ENCODE data around the gene ZNF423. TPM values are rescaled to one million over a fixed set of nuclear protein-coding genes. Genes with fewer than 3 reads are reported as not detected.

Gene ZNF423
- total and polyA plus RNA-seq, 2 experiments from 2014 or later = 14.9 to 41.8 TPM

- H3K4me2 ChIP-seq = no peak overlapping the region
- Mint-ChIP-seq H3K27me3 (ENCODE audit: insufficient read depth, low read depth, poor library complexity) (peaks cover 13% of the 10 kb centered on the region), H3K4me1 (peaks cover 29% of the 10 kb centered on the region), H3K4me3 (no peak overlapping the region), H3K36me3 (ENCODE audit: low read depth) (no peaks in the 10 kb centered on the region; the same call in 2 of the 3 replicates), H3K9me3 (no peaks in the 10 kb centered on the region; the same call in 2 of the 3 replicates), H3K27ac (no peak overlapping the region)
- no peak for DNase-seq (ENCODE audit: low spot score)
- no peaks in the 10 kb centered on the region for H3K79me2 ChIP-seq (replicated peaks; ENCODE audit: insufficient read depth)
- no peak overlapping the region for H2AFZ ChIP-seq
- H3F3A ChIP-seq (replicated peaks; ENCODE audit: low read depth) = no peaks in the 10 kb centered on the region
- H3K4me3 ChIP-seq = no peak overlapping the region
- H3K36me3 ChIP-seq (ENCODE audit: insufficient read depth) = no peaks in the 10 kb centered on the region
- ATAC-seq = no peak
- TF ChIP-seq STAT1 (IDR thresholded peaks at IDR 0.05; ENCODE audit: unreplicated experiment) (no peak), EZH2phosphoT487 (IDR thresholded peaks at IDR 0.05; ENCODE audit: unreplicated experiment) (no peak), ZNF331 (CRISPR knock-in tag; IDR thresholded peaks at IDR 0.05; ENCODE audit: low read depth) (no peak), ZNF462 (CRISPR knock-in tag; IDR thresholded peaks at IDR 0.05) (no peak), CREB1 (CRISPR knock-in tag; IDR thresholded peaks at IDR 0.05; ENCODE audit: low read depth) (no peak), NANOG (IDR thresholded peaks at IDR 0.05; ENCODE audit: borderline replicate concordance) (no peak), POLR2AphosphoS5 (IDR thresholded peaks at IDR 0.05; ENCODE audit: low read depth) (no peak), EZH2 (IDR thresholded peaks at IDR 0.05; ENCODE audit: low read depth, unreplicated experiment) (no peak), ETS1 (IDR thresholded peaks at IDR 0.05) (no peak), ZNF114 (CRISPR knock-in tag; IDR thresholded peaks at IDR 0.05) (no peak), JUNB (IDR thresholded peaks at IDR 0.05; ENCODE audit: unreplicated experiment) (no peak)
- TF ChIP-seq, protein P1, sequence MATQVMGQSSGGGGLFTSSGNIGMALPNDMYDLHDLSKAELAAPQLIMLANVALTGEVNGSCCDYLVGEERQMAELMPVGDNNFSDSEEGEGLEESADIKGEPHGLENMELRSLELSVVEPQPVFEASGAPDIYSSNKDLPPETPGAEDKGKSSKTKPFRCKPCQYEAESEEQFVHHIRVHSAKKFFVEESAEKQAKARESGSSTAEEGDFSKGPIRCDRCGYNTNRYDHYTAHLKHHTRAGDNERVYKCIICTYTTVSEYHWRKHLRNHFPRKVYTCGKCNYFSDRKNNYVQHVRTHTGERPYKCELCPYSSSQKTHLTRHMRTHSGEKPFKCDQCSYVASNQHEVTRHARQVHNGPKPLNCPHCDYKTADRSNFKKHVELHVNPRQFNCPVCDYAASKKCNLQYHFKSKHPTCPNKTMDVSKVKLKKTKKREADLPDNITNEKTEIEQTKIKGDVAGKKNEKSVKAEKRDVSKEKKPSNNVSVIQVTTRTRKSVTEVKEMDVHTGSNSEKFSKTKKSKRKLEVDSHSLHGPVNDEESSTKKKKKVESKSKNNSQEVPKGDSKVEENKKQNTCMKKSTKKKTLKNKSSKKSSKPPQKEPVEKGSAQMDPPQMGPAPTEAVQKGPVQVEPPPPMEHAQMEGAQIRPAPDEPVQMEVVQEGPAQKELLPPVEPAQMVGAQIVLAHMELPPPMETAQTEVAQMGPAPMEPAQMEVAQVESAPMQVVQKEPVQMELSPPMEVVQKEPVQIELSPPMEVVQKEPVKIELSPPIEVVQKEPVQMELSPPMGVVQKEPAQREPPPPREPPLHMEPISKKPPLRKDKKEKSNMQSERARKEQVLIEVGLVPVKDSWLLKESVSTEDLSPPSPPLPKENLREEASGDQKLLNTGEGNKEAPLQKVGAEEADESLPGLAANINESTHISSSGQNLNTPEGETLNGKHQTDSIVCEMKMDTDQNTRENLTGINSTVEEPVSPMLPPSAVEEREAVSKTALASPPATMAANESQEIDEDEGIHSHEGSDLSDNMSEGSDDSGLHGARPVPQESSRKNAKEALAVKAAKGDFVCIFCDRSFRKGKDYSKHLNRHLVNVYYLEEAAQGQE (IDR thresholded peaks at IDR 0.05; ENCODE audit: unreplicated experiment) = no peak
- TF ChIP-seq, protein P2, sequence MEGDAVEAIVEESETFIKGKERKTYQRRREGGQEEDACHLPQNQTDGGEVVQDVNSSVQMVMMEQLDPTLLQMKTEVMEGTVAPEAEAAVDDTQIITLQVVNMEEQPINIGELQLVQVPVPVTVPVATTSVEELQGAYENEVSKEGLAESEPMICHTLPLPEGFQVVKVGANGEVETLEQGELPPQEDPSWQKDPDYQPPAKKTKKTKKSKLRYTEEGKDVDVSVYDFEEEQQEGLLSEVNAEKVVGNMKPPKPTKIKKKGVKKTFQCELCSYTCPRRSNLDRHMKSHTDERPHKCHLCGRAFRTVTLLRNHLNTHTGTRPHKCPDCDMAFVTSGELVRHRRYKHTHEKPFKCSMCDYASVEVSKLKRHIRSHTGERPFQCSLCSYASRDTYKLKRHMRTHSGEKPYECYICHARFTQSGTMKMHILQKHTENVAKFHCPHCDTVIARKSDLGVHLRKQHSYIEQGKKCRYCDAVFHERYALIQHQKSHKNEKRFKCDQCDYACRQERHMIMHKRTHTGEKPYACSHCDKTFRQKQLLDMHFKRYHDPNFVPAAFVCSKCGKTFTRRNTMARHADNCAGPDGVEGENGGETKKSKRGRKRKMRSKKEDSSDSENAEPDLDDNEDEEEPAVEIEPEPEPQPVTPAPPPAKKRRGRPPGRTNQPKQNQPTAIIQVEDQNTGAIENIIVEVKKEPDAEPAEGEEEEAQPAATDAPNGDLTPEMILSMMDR (conservative IDR thresholded peaks at IDR 0.05; ENCODE audit: low read depth in 2 of 2) = no peak
- no peak overlapping the region for H3K27ac ChIP-seq (ENCODE audit: low read depth)
- H3K4me1 ChIP-seq (ENCODE audit: insufficient read depth) = peaks cover 7% of the 10 kb centered on the region
- 0 out of 2 replicates have a peak, but pooled peaks cover 14% of the 10 kb centered on the region for H3K9me2 ChIP-seq (ENCODE audit: insufficient read depth)
- H3K27me3 ChIP-seq (ENCODE audit: insufficient read depth) = no peaks in the 10 kb centered on the region
- no peaks in the 10 kb centered on the region for H4K20me1 ChIP-seq (replicated peaks; ENCODE audit: insufficient read depth)
Measured at GRCh38 chr16:49566432-49566831, 289.5 kb downstream of the ZNF423 start.
